Mesothelial cell of epicardium (in vitro differentiated cells): ENCODE results near the gene USP32. TPM values are rescaled to one million over a fixed set of nuclear protein-coding genes. Genes with fewer than 3 reads are reported as not detected.

ENCODE experiments used
- DNase-seq, 2 experiments: peaks; one replicate each; pipeline ENCODE4 v3.0.0; 2021; ENCODE audit warnings: low spot score in 2 of 2; ENCODE audit not compliant: unreplicated experiment in 2 of 2
- H3K27ac Mint-ChIP-seq: 2 replicates; pipeline ENCODE4 v1.8.0; 2021; ENCODE audit warnings: mixed read lengths
- H3K27me3 Mint-ChIP-seq: 2 replicates; pipeline ENCODE4 v1.8.0; 2021; ENCODE audit warnings: low read depth, mixed read lengths
- H3K36me3 Mint-ChIP-seq: 2 replicates; pipeline ENCODE4 v1.8.0; 2021; ENCODE audit warnings: mixed read lengths
- H3K4me1 Mint-ChIP-seq: 2 replicates; pipeline ENCODE4 v1.8.0; 2021; ENCODE audit warnings: mixed read lengths
- H3K4me3 Mint-ChIP-seq: 2 replicates; pipeline ENCODE4 v1.8.0; 2021; ENCODE audit warnings: mild to moderate bottlenecking, moderate library complexity, mixed read lengths
- H3K9me3 Mint-ChIP-seq: 2 replicates; pipeline ENCODE4 v1.8.0; 2021; ENCODE audit warnings: mixed read lengths
- total RNA-seq: library from RNA; stranded (reverse); gene quantifications from 3 replicates; pipeline ENCODE4 v1.2.1, GENCODE V29; 2021
- TF ChIP-seq, protein P1 (sequence below): fragments of 200-600 bp; sonication (generic); IDR thresholded peaks from one replicate; pipeline ENCODE4 v1.5.0; 2021; ENCODE audit warnings: antibody characterized with exemption; ENCODE audit not compliant: unreplicated experiment

The USP32 gene
- total RNA-seq, 1 donor from 2014 or later = 48.4 TPM

DNA sequence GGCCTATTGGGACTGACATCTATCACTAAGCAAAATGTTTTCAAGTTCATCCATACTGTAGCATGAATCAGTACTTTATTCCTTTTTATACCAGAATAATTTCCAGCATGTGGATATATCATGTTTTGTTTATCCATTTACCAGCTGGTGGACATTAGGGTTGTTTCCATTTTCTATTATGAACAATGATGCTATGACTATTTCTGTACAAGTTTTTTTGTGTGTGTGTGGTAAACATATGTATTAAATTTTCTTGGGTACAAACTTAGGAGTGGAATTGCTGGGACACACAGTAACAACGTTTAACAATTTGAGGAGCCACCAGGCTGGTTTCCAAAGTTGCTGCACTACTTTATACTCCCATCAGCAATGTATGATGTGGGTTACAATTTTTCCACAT lies 91.0 kb downstream of the USP32 start:
- no peak for DNase-seq
- H3K4me3 Mint-ChIP-seq = no peak overlapping the region
- H3K27me3 Mint-ChIP-seq = no peaks in the 10 kb centered on the region
- H3K27ac Mint-ChIP-seq = no peak overlapping the region
- peaks cover 4% of the 10 kb centered on the region for H3K9me3 Mint-ChIP-seq
- H3K36me3 Mint-ChIP-seq = peaks cover 13% of the 10 kb centered on the region
- H3K4me1 Mint-ChIP-seq = no peaks in the 10 kb centered on the region
- TF ChIP-seq, protein P1, sequence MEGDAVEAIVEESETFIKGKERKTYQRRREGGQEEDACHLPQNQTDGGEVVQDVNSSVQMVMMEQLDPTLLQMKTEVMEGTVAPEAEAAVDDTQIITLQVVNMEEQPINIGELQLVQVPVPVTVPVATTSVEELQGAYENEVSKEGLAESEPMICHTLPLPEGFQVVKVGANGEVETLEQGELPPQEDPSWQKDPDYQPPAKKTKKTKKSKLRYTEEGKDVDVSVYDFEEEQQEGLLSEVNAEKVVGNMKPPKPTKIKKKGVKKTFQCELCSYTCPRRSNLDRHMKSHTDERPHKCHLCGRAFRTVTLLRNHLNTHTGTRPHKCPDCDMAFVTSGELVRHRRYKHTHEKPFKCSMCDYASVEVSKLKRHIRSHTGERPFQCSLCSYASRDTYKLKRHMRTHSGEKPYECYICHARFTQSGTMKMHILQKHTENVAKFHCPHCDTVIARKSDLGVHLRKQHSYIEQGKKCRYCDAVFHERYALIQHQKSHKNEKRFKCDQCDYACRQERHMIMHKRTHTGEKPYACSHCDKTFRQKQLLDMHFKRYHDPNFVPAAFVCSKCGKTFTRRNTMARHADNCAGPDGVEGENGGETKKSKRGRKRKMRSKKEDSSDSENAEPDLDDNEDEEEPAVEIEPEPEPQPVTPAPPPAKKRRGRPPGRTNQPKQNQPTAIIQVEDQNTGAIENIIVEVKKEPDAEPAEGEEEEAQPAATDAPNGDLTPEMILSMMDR = no peak

DNA sequence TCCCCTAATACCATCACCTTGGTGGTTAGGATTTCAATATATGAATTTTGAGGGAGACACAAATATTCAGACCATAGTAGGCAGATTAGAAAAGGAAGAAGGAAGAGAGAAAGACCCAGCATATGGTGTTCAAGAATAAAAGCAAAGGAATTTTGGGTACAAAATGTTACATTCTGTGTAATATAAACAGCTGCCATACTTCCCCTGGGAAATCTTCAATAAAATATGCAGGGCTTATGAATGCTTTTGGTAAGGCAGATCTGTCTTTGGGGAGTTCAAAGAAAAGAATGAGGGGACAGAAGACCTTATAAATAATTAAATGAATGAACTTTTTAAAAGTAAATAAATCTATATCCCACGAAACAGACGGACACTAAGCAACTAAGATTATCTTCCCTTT lies 91.9 kb downstream of the USP32 start:
- Mint-ChIP-seq H3K27ac (no peak overlapping the region), H3K4me3 (no peak overlapping the region), H3K36me3 (peaks cover 15% of the 10 kb centered on the region), H3K9me3 (peaks cover 4% of the 10 kb centered on the region), H3K4me1 (no peaks in the 10 kb centered on the region), H3K27me3 (no peaks in the 10 kb centered on the region)
- TF ChIP-seq, protein P1 = no peak
- DNase-seq = no peak

DNA sequence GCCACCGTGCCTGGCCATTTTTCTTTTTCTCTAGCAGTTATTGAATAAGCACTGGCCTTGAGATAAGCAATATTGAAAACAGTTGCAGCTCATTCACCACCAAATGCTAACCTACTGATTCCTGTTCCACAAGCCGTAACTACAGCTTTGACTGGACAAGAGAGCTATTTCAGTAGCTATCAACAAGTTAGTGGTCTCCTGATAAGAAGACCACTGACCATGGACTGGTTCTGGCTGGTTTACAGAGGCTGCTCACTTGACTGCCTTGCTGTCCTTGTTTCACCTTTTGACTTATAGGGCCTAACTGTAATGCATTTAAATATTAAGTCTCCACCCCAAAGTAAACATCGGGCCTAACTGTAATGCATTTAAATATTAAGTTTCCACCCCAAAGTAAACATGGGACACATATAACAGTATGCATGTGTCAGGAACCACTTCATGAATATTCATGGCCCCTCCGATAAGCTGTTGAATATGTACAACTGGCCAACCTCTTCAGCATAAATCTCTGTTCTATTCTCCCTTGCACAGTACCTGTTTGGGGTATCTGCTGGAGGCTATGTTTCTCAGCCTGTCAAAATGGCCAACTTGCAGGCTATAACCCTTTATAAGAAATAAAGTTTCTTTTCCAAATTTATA lies 94.1 kb downstream of the USP32 start:
- no peak for DNase-seq
- Mint-ChIP-seq H3K4me1 (no peaks in the 10 kb centered on the region), H3K4me3 (no peak overlapping the region), H3K9me3 (peaks cover 4% of the 10 kb centered on the region), H3K27me3 (no peaks in the 10 kb centered on the region), H3K36me3 (peaks cover 21% of the 10 kb centered on the region), H3K27ac (no peak overlapping the region)
- TF ChIP-seq, protein P1 = no peak

DNA sequence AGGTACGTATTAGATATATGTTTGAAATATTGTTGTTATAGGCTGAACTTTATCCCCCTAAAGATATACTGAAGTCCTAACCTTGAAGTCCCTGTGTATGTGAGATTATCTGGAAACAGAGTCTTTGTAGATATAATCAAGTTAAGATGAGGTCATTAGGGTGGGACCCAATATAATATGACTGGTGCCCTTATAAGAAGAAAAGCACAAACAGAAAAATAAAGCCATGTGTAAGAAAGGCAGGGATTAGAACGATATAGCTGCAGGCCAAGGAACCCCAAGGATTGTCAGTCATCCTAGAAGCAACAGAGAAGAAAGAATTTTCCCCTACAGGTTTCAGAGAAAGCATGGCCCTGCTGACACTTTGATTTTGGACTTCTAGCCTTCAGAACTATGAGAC lies 95.8 kb downstream of the USP32 start:
- Mint-ChIP-seq H3K27me3 (no peaks in the 10 kb centered on the region), H3K27ac (no peak overlapping the region), H3K4me1 (no peaks in the 10 kb centered on the region), H3K36me3 (peaks cover 19% of the 10 kb centered on the region), H3K9me3 (peaks cover 4% of the 10 kb centered on the region), H3K4me3 (no peak overlapping the region)
- no peak for DNase-seq
- TF ChIP-seq, protein P1 = no peak

DNA sequence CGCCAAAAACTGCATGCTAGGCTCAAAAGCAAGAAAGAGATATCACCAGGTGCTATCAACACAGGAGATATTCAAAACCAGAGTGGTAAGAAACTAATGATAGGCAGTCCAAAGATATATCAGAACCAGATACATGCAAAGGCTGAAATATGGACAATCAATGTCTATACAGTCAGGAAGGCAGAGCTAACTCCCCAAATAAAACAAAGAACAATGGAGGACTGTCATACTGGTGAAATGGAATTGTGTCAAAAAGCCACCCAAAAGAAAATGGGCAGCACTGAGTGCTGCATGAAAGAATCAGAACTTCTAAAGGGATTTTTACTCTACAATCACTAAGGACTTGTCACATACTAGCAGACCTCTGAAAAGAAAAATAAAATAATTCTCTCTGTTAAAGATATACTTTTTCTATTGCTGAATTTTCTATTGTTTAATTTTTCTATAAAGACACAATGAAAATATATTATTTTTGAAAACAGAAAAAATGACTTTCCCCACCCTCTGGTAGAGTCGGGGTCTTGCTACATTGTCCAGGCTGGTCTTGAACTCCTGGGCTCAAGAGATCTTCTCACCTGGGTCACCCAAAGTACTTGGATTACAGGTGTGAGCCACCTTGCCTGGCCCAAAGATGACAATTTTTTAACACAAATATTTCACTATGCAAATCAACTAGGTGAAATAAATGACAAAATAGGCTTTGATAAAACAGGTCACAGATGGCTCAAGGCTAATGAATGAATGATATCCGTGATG lies 98.2 kb downstream of the USP32 start:
- TF ChIP-seq, protein P1 = no peak
- Mint-ChIP-seq H3K4me3 (no peak overlapping the region), H3K9me3 (peaks cover 4% of the 10 kb centered on the region), H3K4me1 (no peaks in the 10 kb centered on the region), H3K27me3 (no peaks in the 10 kb centered on the region), H3K36me3 (peaks cover 20% of the 10 kb centered on the region), H3K27ac (no peak overlapping the region)
- no peak for DNase-seq
